SKM-1 (cell line): Measurements from ENCODE around the gene ZBED4.

Experiments
- DNase-seq: peaks from one replicate; lab custom pipeline; 2025; ENCODE audit not compliant: unreplicated experiment; lab: John Stamatoyannopoulos, UW

The ZBED4 gene

GRCh38 chr22:49933236-49934159 is 79.9 kb downstream of the ZBED4 start:
- DNase-seq = no peak

- no peak for DNase-seq
Measured at GRCh38 chr22:49934160-49934890, 80.7 kb downstream of the ZBED4 start.

GRCh38 chr22:49934891-49935557 is 81.4 kb downstream of the ZBED4 start:
- DNase-seq = peak; percentile 14

- no peak for DNase-seq
Measured at GRCh38 chr22:49935561-49935960, 81.9 kb downstream of the ZBED4 start.

GRCh38 chr22:49936018-49936972 is 82.7 kb downstream of the ZBED4 start:
- peak; percentile 79 for DNase-seq

- DNase-seq = no peak
Measured at GRCh38 chr22:49936973-49937757, 83.5 kb downstream of the ZBED4 start.

GRCh38 chr22:49937758-49938564 is 84.3 kb downstream of the ZBED4 start:
- no peak for DNase-seq

- no peak for DNase-seq
Measured at GRCh38 chr22:49938565-49939136, 85.0 kb downstream of the ZBED4 start.
